Measurements from ENCODE around the gene SNX22.

SNX22 gene

GRCh38 chr15:64125978-64126377 lies 25.6 kb upstream of the SNX22 start:
- H3K79me2 ChIP-seq: peaks cover 2% of the 10 kb centered on the region
- no peaks in the 10 kb centered on the region for H3K9me3 ChIP-seq (ENCODE audit: control insufficient read depth, low read length)
- H3K27ac ChIP-seq: no peak overlapping the region
- no peaks in the 10 kb centered on the region for H3K4me1 ChIP-seq
- no peak overlapping the region for H3K4me3 ChIP-seq (ENCODE audit: low read depth, low read length)
- H3K9ac ChIP-seq: no peak overlapping the region
- H2AFZ ChIP-seq: no peak overlapping the region
- no peaks in the 10 kb centered on the region for H3K36me3 ChIP-seq (ENCODE audit: control insufficient read depth, insufficient read depth, low read length)
- TF ChIP-seq, protein P1, sequence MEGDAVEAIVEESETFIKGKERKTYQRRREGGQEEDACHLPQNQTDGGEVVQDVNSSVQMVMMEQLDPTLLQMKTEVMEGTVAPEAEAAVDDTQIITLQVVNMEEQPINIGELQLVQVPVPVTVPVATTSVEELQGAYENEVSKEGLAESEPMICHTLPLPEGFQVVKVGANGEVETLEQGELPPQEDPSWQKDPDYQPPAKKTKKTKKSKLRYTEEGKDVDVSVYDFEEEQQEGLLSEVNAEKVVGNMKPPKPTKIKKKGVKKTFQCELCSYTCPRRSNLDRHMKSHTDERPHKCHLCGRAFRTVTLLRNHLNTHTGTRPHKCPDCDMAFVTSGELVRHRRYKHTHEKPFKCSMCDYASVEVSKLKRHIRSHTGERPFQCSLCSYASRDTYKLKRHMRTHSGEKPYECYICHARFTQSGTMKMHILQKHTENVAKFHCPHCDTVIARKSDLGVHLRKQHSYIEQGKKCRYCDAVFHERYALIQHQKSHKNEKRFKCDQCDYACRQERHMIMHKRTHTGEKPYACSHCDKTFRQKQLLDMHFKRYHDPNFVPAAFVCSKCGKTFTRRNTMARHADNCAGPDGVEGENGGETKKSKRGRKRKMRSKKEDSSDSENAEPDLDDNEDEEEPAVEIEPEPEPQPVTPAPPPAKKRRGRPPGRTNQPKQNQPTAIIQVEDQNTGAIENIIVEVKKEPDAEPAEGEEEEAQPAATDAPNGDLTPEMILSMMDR (IDR thresholded peaks at IDR 0.05): no peak
- H3K4me2 ChIP-seq (ENCODE audit: low read length): no peak overlapping the region
- H3K27me3 ChIP-seq (ENCODE audit: control insufficient read depth, insufficient read depth, low read length): no peaks in the 10 kb centered on the region

DNA sequence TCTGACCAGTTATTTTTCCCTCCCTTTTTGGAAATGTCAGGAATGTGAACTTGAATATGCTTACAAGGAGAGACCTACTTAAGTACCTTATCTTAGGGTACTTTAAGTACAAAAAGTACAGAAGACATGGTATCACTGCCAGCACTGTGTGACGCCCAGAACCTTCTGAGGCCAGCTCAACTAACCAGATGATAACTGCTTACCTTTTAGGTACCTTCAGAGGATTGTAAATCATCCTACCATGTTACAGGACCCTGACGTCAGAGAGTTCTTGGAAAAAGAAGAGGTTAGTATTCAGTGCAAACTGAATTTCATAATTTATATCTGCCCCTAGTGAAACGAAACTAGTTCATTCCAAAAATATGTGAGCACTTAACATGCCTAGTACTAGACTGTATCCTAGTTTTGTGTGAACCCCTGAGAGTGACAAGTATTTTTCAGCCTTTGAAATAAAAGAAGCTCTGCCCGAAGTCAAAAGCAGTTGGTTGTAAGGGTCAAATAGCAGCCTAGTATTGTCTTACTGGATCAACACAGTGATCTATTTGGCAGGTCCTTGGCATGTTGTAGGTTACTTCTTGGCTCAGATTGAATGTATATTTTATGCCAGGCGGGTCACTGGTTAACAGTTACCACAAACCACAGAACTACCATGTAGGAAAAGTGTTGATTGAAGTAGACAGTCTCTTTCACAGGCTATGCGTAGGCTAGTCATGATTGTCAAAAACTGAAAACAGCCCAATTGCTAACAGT lies 23.8 kb upstream of the SNX22 start:
- H2AFZ ChIP-seq: no peak overlapping the region
- no peak overlapping the region for H3K4me3 ChIP-seq (ENCODE audit: low read depth, low read length)
- H3K4me2 ChIP-seq (ENCODE audit: low read length): no peak overlapping the region
- no peaks in the 10 kb centered on the region for H3K27me3 ChIP-seq (ENCODE audit: control insufficient read depth, insufficient read depth, low read length)
- H3K27ac ChIP-seq: no peak overlapping the region
- TF ChIP-seq, protein P1 (IDR thresholded peaks at IDR 0.05): no peak
- H3K9ac ChIP-seq: no peak overlapping the region
- H3K4me1 ChIP-seq: no peaks in the 10 kb centered on the region
- H3K36me3 ChIP-seq (ENCODE audit: control insufficient read depth, insufficient read depth, low read length): no peaks in the 10 kb centered on the region
- no peaks in the 10 kb centered on the region for H3K79me2 ChIP-seq
- H3K9me3 ChIP-seq (ENCODE audit: control insufficient read depth, low read length): no peaks in the 10 kb centered on the region

GRCh38 chr15:64130159-64130558 lies 21.4 kb upstream of the SNX22 start:
- H3K27me3 ChIP-seq (ENCODE audit: control insufficient read depth, insufficient read depth, low read length): no peaks in the 10 kb centered on the region
- H3K9me3 ChIP-seq (ENCODE audit: control insufficient read depth, low read length): no peaks in the 10 kb centered on the region
- H3K27ac ChIP-seq: no peak overlapping the region
- no peaks in the 10 kb centered on the region for H3K79me2 ChIP-seq
- no peak overlapping the region for H3K9ac ChIP-seq
- H3K36me3 ChIP-seq (ENCODE audit: control insufficient read depth, insufficient read depth, low read length): no peaks in the 10 kb centered on the region
- H3K4me2 ChIP-seq (ENCODE audit: low read length): no peak overlapping the region
- no peak overlapping the region for H3K4me3 ChIP-seq (ENCODE audit: low read depth, low read length)
- no peaks in the 10 kb centered on the region for H3K4me1 ChIP-seq
- TF ChIP-seq, protein P1 (IDR thresholded peaks at IDR 0.05): no peak
- no peak overlapping the region for H2AFZ ChIP-seq

- H3K9me3 ChIP-seq (ENCODE audit: control insufficient read depth, low read length): no peaks in the 10 kb centered on the region
- H3K4me1 ChIP-seq: no peaks in the 10 kb centered on the region
- TF ChIP-seq, protein P1 (IDR thresholded peaks at IDR 0.05): no peak
- no peaks in the 10 kb centered on the region for H3K79me2 ChIP-seq
- H3K36me3 ChIP-seq (ENCODE audit: control insufficient read depth, insufficient read depth, low read length): no peaks in the 10 kb centered on the region
- no peak overlapping the region for H3K4me3 ChIP-seq (ENCODE audit: low read depth, low read length)
- H3K9ac ChIP-seq: no peak overlapping the region
- no peaks in the 10 kb centered on the region for H3K27me3 ChIP-seq (ENCODE audit: control insufficient read depth, insufficient read depth, low read length)
- no peak overlapping the region for H2AFZ ChIP-seq
- H3K27ac ChIP-seq: no peak overlapping the region
- no peak overlapping the region for H3K4me2 ChIP-seq (ENCODE audit: low read length)
These were observed 20.0 kb upstream of the SNX22 start for GRCh38 chr15:64131547-64131946.

GRCh38 chr15:64132217-64132616 lies 19.3 kb upstream of the SNX22 start:
- Histone ChIP-seq H3K4me3 (ENCODE audit: low read depth, low read length) (no peak overlapping the region), H2AFZ (no peak overlapping the region), H3K9ac (no peak overlapping the region), H3K27ac (no peak overlapping the region), H3K4me2 (ENCODE audit: low read length) (no peak overlapping the region), H3K9me3 (ENCODE audit: control insufficient read depth, low read length) (no peaks in the 10 kb centered on the region), H3K79me2 (no peaks in the 10 kb centered on the region), H3K36me3 (ENCODE audit: control insufficient read depth, insufficient read depth, low read length) (no peaks in the 10 kb centered on the region), H3K27me3 (ENCODE audit: control insufficient read depth, insufficient read depth, low read length) (no peaks in the 10 kb centered on the region), H3K4me1 (no peaks in the 10 kb centered on the region)
- TF ChIP-seq, protein P1 (IDR thresholded peaks at IDR 0.05): no peak

Measured in parathyroid adenoma (tissue), 2 donors.